Stimulated activated CD4-positive, alpha-beta T cell treated with anti-CD3 and anti-CD28 coated beads, Interleukin-2, amount 100 ng/mL, for 24 hours (primary cell): ENCODE measurements around the gene RASSF5.
A peak's percentile ranks its signal among the peaks of the same experiment; 100 is the strongest.

Experiments
- DNase-seq, 2 donors: peaks; one replicate each; pipeline ENCODE4 v3.0.0-alpha.2; 2020

RASSF5 gene

DNA sequence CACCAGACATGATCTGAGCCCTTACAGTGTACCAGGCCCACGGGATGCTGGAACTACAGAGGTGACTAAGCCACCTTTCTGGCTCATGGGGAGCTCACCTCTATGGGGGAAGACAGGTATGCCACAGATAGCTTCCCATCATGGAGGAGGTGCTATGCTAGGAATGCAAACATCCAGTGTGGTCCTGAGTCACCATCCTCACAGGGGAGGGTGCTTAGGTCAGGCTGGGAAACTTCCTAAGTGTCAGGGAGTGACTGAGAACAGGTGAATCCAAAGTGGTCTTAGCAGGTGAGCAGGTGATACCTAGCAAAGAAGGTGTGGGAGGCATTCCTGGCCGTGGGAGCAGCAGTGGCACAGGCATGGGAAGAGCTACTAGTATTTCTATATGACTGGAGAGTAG lies 8.6 kb upstream of the RASSF5 start:
- DNase-seq, result no peak

DNA sequence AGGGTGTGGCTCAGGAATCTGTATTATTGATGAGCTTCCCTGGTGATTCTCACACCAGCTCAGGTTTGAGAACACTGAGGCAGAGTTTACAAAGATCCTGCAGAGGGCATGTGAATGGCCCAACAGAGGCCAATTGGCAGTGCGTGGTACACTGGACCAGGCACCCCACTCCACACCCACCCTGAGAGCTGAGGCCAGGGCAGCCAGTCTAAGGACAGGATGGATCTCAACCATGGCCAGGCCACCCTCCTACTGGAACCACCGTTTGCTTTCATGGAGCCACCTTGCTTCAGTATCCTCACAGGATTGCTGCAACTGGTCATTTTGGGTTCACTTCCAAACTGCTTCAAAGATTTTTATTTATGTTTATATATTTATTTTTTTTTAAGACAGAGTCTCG lies 7.3 kb upstream of the RASSF5 start:
- no peak for DNase-seq

DNA sequence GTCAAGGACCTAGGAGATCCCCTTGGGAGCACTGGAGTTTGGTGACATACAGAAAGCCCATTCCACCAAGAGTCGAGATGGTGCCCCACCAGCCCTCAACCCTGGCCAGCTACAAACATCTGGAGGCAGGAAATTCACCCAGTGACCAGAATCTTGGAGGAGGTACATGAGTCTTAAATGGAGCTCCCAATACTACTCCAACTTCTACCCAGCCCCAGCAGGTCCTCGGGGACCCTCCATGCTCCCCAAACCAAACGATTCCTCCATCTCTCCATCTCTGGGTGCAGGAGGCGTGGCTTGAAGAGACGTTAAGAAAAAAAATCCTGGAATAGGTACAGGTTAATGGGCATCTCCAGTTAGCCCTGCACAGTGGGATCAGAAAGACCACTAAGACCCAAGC lies 5.5 kb upstream of the RASSF5 start:
- no peak for DNase-seq

DNA sequence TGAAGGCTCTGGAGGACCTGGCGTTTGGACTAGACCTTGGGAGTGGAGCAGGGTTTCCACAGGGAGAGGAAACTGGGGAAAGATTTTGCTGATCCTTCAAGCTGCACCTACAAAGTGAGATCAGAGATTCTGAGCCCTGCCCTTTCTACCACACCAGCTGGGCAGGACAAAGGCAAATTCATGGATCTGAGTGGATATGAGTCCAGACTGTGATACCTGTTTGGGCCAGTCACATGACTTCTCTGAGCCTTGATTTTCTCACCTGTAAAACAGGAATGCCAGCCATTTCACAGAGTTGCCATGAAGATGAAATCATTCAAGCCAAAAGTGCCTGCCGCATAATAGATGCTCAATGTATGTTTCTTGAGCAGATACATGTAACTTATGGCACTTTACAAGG lies 4.9 kb upstream of the RASSF5 start:
- no peak for DNase-seq

DNA sequence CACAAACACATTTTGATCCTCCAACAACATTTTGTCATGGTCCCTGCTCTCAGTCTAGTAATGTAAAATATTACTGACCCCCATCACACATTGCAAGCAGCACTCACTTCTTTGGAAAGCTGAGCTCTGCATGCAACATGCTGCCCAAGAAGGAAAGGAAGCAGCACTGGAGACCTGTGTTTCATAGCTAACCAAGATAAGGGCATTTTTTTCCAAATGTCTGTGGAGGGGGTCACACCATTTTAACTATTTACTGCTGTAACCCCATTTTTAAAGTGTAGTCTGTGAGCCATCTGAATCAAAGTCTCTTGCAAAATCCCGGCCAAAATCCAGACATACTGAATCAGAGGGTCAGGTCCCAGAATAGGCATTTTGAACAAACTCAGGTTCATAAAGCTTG lies 4.5 kb upstream of the RASSF5 start:
- no peak for DNase-seq

DNA sequence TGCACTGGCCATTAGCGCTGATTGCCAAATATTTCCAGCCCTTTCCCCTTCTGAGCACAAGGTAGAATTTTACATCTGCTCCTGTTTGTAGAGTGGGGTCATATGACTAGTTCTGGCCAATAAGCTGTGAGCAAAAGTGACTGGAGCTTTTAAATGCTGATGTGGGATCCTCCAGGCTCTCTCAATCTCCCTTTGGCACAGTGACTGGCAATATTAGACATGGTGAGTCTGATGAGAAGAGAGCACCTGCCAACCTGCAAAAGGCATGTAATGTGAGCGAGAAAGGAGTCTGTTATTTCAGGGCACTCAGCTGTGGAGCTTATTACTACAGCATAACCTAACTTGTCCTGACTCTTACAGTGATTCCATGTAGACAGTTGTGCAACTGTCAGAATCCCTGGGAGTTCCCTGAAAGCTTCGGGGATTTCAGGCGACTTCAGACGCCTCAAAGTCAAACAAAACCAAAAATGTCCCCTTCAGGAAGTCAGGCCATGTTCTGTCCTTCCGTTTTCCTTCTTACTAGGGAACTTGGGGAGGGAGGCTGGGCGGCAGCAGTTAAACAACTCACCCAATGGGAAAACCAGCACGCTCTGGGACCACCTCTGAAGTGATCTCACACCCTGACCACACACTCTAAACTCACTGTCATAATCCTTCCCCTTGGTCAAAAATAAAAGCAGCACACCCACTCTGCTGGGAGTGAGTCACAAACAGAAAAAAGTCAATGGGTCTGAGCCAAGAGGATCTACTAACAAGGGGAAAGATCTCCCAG lies 3.6 kb upstream of the RASSF5 start:
- DNase-seq, result peak; percentile 55 to 60

DNA sequence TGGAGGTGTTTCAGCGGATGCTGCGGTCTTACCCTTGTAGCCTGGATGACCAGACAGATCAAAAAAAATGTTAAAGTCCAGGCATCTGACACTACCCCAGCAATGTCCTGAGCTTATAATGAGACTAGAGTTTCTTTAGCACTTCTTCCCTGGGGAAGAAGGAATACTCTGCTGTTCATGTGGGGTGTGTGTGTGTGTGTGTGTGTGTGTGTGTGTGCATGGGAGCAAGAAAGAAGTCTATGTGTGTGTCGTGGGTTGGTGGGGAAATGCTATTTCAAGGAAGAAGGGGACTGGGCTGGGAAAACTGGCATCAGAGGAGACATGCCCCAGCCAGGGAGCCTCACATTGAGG lies 3.0 kb upstream of the RASSF5 start:
- no peak for DNase-seq

DNA sequence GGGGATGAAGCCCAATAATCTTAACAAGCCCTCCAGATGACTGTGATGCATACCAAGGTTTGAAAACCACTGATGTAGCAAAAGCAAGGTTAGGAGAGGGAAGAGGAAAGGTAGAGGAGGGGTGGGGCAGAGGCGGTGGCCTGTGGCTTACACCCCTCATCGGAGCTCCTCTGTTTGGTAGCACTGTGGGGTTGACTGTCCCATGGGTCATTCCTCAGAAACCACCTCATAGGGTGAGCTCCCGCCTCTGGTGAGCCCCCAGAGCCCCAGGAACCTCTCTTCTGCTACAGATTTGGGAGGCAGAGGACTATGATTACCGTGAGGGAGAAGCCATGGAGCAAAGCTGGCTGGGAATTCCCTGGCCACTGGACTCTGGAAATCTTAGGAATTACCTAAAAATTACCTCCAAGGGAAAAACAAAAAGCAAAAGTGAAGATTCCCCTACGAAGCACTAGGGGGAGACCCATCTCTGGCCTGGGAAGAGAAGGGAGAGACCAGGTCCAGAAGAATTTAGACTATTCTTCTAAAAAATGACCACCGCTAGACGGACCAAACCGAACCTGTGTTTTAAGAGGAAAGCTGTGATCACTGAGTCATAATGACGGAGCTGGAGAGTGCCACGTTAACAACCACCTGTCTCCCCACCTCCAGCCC lies 1.5 kb upstream of the RASSF5 start:
- no peak for DNase-seq

DNA sequence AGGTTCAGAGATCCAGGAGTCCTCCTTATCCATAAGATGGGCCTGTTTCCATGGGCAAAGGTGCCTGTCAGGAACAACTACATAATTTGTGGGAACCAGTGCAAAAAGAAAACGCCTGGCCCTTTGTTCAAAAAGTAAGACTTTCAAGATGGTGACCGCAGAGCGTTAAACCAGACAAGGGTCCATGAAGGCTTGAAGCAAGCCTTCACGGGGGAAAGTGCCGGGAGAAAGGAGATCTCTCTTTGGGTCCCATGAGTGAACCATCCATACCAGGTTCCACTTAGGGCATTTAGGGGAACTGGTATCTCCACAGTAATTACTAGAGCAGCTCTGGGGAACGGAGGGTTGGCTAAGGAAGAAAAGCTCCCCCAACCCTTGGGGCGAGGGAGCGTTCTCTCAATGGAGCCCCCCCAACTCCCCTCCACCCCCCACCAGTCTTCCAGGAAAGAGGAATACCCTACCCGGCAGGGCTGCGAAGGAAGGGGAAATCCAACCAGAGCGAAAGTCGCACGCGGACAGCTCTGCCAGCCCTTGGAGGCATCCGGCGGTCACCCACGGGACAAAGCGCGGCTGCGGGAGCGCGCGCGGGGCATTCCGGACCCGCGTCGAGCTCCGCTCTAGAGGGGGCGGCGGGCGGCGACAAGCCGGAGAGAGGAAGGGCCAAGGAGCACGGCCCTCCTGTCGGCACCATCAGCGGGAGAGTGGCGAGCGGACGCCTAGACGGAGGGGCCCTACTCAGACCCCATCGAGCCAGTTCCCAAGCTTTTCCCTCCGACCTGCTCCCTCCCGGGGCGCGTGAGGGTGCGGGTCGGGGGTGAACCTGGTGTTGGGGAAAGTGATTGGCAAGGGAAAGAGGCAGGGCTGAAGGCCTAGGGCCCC lies 687 bp upstream of the RASSF5 start:
- peak in 1 of 2 donors; percentile 34 for DNase-seq

DNA sequence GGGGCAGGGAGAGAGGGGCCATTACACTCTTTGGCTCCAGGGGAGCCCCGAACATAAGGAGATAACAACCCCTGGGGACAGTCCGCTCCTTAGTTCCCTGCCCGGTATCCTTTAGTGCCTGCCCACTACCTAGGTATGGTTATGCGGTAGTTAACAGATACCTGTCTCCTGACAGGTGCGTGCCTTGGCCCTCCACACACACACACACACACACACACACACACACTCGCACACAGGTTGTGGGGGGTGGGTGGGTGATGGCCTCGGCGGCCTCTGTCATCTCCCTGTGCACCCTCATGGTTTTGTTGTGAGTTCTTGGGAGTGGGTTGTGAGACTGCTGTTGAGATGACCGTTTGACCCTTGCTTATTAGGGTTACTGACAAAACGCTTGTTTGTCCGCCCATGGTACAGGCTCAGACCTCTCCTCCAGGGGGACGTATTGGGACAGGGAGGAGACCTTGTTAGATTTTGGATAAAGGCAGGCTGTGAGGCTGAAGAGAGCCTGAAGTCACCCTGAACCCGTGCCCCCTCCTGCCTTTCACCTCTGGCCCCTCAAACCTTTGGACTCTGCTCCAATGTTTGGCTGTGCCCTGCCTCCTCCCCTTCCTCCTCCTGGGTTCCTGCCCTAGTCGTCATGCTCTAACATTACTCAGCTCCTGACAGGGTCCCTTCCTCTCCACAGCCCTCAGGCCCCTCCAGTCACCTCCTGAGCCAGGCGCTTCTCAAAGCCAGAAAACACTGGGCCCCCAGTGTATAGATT lies 979 bp downstream of the RASSF5 start:
- no peak for DNase-seq

DNA sequence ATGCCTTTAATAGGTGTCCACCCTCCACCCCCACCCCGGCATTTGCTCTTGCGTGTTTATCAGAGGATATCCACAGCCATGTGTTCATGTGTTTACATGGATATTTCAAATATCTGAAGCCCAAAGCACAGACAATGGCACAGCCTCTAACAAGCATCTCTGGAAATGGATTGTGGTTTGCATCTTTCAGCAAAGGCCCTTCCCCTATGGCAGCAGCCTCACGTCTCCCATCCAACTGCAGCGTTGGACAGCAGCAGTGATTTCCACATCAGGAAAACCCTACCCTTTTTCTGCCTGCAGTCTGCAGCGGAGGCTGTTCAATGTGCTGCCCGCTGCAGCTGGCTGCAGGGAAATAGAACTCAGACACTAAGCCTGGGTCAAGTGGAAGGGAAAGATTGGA lies 1.6 kb downstream of the RASSF5 start:
- no peak for DNase-seq

DNA sequence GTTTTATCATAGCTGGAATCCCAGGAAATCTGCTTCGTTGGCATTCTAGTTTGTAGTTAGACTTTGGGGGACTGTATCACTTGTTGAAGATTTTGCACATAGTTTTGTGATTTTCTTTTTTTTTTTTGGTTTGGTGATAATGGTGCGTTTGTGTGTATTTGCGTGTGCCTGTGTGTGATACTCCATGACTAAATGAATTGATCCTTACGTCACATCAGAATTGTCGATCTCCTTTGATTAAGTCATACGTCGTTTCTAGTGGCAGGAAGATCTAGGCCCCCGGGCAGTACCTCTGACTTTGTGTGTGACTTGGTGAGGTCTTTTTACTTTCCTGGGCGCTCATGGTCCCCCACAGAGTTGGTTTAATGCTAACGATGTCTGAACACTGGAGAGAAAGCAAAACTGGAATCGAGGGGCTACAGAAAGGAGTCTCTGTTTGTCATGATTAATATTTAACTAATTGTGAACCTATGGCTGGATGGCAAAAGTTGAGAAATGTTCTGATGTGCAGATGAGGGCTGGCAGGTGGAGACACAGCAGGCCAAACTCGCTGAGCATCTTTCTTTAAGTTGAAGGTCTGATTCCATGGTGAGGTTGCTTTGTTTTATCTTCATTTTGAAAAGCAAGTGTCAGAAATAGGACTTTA lies 2.4 kb downstream of the RASSF5 start:
- no peak for DNase-seq

DNA sequence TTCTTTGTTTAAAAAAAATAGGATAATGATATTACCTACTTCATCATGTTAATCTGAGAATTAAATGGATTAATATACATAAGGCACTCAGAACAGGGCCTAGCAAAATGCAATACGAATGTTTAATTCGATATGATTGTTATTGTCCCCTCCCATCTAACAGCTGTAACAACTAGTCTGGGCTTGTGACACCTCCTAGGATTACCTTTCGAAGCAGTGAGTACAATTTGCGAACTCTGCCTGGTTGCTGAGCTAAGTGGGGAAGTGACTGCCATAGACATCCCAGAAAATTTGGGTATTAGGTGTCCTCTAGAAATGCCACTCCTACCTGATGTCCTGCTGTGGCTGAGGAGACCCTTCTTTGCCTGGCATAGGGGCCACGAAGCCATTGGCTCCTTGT lies 3.0 kb downstream of the RASSF5 start:
- DNase-seq, result no peak

DNA sequence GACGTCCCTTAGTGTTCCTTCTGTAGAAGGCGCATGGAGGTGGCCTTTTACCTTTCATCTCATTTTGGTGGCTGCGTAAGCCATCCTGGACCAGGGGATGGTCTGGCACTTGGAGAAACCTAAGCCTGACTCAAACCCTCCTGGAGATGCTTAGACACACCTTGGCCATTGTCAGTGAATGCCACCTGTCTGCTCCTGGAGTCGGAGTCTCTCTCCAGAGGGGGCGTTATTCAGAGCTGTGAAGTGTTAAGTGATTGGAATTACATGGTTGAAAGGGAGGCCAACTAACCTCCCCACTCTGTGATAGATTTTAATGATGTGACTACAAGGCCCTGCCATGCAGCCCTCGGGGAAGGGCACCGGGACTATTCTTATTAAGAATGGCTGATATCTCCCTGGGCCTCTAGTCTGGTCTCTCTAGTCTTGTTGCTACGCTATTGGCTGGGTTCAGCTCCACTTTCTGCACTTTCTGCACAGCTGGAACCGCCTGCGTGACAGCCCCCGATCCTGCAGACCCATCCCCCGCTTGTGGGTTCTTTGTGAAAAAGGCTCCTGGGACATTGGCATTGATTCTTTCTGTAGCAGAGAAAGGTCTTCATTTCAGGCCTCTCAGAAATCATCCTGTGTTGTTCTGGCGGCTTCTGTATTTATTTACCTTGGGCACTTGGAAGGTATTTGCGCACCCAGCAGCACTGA lies 4.2 kb downstream of the RASSF5 start:
- DNase-seq, result no peak

DNA sequence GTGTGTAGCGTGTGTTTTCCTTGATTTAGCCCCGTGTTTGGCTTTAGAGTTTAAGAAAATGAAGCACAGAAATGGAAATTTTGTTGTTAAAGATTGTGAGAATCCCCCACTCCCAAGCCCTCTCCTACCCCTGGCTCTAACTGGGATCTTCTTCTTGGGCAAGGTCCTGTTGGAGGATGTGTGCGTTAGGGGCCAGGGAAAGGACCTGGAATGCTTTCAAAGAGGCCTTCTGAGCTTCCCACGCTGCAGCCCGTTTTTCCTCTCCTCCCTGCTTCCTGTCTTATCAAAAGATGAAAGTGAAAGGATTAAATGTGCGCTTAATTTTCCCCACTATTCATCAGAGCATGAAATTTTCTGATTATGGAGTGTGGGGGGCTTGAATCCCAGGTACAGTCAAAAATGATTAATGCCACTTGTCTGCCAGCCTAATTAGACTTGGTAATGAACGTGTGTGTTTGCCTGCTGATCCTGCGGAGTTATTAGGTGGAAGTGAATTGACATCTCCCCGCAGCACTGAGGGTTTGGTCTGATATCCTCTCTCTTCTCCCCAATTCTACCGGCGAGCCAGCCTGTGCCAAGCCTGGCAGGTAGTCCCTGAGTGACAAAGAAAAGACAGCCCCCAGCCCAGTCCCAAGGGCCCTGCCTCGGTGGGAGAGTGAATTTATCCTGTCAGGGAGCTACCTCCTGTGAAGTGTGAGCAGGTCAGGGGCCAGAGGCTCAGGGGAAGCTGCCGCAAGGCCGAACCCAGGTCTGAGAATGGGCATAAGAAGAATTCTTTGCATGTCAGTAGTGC lies 4.9 kb downstream of the RASSF5 start:
- no peak for DNase-seq

DNA sequence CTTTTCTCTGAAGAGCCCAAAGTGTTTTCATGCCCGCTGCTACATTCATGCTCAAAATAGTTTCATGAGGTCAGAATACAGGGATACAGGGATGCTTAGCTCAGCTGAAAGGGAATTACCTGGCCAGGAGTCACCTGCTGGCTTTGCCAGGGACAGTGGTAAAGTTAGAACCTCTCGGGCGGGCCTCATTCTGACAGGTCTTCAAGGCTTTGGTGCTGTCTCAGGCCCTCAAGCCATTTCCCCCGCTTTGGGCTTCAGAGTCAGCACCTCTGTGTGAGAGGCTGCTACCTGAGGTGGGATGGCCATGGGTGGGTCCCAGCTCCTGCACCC lies 5.5 kb downstream of the RASSF5 start:
- DNase-seq, result no peak

DNA sequence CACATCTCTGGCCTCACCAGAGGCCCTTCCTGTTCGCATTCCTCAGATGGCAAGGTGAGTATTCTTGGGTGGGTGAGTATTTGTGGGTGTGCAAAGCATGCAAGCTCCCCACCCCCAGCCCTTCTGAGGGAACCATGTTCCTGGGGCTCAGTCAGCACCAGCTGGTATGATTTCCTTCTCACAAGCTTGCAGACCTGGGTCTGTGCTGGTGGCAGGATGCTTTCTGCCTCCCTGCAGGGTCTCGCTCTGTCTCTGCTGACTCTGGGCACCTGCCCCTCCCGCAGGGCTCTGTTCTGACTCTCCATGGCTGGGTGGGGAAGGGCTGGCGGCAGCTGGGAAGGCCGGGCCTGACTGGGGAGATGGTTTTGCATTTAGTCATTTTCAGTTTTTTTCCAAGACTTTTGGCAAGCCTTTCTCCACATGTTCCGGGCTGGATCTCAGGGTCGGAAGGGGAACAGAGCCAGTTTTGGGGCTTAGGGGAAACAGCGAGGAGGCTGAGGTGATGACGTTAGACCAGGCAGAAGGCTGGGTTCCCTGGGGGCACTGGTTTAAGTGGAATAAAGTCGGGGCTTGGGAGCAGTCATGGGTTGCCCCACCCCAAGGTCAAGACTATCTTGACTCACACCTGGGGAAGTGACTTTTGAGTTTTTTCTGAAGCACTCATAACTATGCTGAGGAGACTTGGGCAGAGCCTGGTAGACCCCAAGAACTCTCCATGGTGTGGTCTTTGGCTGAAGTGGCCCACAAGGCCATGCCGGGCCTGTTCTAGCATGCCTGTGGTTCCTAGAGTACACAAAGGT lies 6.2 kb downstream of the RASSF5 start:
- DNase-seq, result no peak

DNA sequence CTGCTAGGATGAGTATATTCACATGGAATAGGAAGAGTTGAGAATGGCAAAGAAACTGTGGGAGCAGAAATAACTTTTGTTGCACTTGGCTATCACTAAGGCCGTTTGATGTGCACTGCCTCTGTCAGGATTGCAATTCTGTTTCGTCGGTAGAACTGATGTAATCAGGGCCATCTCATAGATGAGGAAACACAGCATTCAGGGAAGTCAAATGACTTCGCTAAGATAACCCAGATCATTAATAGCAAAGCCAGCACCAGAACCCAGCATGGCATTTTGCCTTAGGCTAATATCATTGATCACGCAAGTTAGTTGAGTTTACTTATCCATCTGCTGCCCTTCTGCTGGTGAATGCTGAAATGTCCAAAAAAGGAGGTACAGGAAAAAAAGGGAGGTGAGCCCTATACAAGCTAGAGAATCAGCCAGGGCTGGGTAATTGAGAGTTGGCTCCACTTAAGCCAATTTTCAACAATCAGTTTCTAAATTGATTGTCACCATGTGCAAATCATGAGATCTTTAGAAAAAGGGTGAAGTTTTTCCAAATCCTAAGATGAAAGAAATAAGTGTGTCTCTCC lies 7.6 kb downstream of the RASSF5 start:
- DNase-seq, result no peak

DNA sequence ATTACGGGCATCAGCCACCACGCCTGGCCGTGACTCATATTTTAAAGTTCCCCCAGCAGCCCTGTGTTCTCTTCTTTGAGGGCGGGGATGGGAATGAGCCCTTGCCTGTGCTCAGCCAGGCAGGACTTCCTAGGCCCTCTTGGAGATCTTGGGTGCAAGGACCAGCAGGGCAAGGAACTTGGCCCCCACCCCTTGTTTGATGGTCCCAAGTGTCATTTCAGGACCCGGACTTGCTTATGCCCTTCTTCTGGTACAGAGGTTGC lies 9.3 kb downstream of the RASSF5 start:
- no peak for DNase-seq

DNA sequence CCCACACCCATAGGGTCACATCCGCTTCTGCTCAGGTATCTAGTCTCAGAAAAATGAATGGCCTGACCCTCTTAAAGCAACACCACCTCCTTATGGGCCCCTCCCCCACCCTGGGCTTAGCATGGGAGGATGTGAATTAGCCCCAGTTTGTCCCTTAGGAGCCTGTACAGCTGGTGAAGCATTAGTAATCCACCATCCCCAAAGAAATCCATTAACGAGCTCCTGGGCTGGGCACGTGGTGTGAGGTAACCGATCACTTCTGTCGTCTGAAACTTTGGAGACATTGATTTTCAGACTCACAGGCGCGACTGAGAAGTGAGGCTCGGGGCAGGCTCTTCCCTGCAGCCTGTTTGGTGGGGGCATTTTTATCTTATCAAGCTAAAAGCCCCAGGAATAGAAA lies 10.5 kb downstream of the RASSF5 start:
- DNase-seq, result no peak
